HT1080 (cell line): ENCODE data around the gene RAB28. TPM values are rescaled to one million over a fixed set of nuclear protein-coding genes. Genes with fewer than 3 reads are reported as not detected.

Experiments used
- DNase-seq: peaks from one replicate; pipeline ENCODE4 v3.0.0-alpha.2; 2015; ENCODE audit warnings: low read depth
- total RNA-seq: library from RNA; depleted of rRNA; stranded (reverse); fragments of >200 nt; shearing (Covaris generic); gene quantifications from 2 replicates; pipeline ENCODE4 v1.2.3, GENCODE V29; 2014

The RAB28 gene
- total RNA-seq, 1 experiment from 2014 or later, result 11.6 TPM

DNA sequence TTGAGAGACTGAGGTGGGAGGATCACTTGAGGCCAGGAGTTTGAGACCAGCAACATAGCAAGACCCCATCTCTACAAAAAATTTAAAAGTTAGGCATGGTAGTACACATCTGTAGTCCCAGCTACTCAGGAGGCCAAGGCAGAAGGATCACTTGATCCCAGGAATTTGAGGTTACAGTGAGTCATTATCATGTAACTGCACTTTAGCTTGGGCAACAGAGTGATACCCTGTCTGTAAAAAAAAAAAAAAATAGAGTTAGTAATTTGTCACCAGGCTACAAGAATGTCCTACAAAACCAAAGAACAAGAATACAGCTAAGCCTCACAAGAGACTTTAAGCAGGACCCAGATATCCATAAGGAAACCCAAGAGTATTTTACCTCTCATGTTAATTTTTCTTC, 27.0 kb upstream of the RAB28 start:
- DNase-seq, result peak; percentile 67

DNA sequence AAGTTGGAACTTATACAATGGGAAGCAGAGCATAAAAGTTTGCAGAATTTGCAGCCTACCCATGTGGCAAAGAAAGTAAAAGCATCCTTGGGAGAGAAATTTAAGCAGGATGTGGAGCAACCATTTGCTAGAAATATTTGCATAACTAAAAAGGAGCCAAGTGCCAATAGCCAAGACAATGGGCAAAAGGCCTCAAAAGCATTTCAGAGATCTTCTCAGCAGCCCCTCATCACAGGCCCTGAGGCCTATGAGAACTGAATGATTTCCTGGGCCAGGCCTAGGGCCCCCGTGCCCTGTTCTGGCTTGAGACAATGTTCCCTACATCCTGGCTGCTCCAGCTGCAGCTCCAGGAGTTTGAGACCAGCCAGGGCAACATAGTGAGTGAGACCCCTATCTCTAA, 25.3 kb upstream of the RAB28 start:
- no peak for DNase-seq

GRCh38 chr4:13504374-13504773, 20.2 kb upstream of the RAB28 start:
- no peak for DNase-seq

- DNase-seq, result no peak
Observed at GRCh38 chr4:13498469-13498868, 14.3 kb upstream of the RAB28 start.

DNA sequence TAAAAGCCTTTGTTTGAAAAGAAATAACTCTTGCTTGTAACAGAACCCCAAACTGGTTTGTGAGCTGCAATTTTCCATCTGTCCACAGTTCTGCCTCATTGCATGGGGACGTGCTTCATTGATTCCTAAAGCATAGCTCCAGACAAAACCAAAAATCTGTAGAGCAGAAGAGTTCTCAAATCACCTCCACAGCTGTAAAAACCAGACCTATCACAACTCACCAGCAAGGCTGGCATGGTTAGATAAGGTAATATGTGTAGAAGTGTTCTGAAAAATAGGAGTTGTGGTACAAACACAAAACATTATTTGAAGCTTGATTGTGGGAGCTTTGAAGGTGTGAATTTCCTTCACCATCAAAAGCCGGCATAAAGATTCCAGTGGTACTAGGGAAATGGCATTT, 12.5 kb upstream of the RAB28 start:
- DNase-seq, result no peak

GRCh38 chr4:13495753-13496152, 11.6 kb upstream of the RAB28 start:
- DNase-seq, result no peak

DNA sequence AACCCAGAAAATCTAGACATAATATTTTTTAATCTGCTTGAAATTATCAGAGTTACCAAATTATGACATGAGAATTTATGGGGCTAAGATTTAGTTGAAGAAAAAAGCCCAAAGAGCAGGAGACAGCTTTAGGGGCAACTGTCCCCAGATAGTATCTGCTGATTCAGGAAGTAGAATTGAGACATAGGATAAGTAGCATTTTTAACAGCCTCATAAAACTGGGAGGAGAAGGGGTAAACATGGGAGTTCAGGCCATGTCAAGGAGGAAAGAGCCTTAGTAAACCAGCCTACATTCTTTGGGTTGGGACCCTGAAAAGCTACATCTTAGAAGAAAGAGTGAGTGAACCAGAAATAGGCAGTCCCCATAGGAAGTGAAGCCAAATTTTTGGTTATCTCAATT, 9.7 kb upstream of the RAB28 start:
- no peak for DNase-seq

DNA sequence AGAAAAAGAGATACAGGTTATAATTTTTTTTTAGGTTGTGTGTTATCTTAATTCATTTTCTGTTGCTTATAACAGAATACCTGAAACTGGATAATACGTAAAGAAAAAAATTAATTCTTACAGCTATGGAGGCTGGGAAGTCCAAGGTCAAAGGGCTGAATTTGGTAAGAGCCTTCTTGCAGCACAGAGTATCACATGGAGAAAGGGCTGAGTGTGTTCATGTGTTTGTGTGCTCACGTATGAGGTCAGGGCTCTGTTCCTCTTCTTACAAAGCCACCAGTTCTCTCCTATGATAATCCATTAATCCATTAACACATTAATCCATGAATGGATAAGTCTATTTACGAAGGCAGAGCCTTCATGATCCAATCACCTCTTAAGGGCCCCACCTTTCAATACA, 8.6 kb upstream of the RAB28 start:
- DNase-seq, result no peak

DNA sequence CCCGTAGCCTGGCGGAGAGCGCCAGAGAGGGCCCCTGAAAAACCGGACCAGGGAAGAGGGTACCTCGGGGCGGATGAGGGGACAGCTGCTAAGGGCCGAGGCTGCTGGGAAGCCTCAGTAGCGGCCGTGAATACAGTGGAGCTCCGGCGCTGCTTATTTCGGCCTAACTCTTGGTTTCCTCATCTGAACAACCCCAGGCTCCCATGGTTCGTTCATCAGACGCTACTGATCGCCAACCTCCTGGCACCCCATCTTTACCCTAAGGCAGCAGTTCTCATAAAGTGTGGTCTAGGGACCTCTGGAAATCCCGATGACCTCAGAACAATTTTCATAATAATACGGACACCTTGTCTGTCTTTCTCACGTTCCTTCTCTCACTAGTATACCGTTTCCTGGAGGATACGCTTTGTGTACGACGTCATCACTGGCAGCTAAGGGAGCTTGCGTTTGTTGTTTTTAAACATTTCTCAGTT, 645 bp upstream of the RAB28 start:
- no peak for DNase-seq

GRCh38 chr4:13483768-13484121, 395 bp downstream of the RAB28 start:
- peak; percentile 68 for DNase-seq

DNA sequence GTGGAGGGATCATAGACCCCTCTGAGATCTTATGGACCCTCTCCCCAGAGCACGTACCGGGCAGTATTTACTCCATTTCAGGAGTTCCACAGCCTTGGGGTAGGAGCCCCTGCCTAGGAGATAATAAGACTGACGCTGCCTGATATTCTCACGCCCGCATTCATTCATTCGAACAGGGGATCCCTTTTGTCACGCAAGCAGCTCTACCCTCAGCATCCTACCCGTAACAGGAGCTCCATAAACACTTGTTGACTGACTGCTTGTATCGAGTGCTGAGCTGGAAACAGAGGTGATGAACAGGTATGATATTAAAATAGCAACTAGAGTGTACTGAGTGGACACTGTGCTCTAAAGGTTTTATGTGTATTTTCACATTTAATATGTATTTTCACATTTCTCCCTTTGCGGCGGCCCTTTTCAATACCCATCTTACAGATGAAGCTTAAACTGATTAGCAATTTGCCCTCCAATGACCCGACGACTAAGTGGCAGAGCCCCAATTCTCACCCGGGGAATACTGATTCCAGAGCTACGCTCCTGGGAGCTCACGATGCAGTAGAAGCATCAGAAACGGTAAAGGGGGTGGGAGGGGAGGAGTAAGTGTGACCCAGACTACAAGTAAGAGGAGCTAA, 888 bp downstream of the RAB28 start:
- DNase-seq, result peak; percentile 18

GRCh38 chr4:13481569-13481968, 2.6 kb downstream of the RAB28 start:
- DNase-seq, result peak; percentile 31

- DNase-seq, result no peak
Observed at GRCh38 chr4:13478707-13479106, 5.4 kb downstream of the RAB28 start.

GRCh38 chr4:13478131-13478530, 6.0 kb downstream of the RAB28 start:
- no peak for DNase-seq

DNA sequence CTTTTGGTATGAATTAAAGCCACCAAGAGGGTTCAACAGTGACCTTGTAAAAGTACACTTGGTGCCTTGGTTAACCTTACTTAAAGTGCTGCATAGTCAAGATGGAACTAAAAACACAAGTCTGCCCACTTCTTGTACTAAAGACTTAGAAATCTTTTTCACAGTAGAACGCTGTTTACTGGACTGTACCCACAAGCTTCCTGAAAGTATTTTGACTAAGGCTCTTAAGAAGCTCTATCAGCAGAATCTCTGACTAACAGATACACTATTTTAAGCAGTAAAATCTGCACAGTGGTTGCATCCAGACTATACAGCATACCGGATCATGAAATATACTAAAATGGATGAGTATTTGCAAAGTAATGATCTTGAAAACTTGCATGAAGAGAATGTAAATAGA, 7.2 kb downstream of the RAB28 start:
- DNase-seq, result peak; percentile 12

DNA sequence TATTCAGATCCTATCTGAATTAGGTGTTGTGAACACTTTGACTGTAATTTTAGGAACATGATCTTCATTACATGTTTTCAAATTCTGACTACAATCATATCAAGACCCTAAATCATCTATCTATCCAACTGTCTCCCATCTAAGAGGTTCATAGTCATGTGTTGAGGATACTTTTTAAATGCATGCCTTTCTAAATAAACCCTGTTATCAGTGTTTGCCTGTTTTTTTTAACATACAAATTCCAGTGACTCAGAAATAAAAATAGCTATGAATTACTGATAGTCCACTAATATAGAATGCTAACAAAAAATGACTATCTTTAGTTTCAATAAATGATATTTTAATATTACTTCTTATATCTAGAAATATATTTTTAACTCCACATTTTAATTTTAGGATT, 8.0 kb downstream of the RAB28 start:
- DNase-seq, result no peak

GRCh38 chr4:13471400-13471799, 12.7 kb downstream of the RAB28 start:
- no peak for DNase-seq

DNA sequence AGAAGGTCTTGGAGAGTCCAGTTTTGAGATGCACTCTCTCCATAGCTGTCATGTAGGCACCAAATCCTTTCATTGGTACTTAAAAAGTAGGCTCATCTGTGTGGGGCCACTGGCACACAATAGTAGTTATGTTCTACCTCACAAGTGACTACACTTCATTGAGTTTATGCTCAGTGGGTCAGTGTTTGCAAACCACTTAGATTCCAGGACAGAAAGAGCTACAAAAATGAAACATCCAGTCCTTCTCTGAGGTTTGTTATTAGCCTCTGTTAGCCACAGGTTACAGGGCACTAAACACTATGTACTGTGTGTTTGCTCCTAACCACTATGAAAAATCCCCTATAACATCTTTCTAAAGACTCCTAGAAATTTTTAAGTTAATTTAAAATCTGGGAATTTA, 13.8 kb downstream of the RAB28 start:
- no peak for DNase-seq

DNA sequence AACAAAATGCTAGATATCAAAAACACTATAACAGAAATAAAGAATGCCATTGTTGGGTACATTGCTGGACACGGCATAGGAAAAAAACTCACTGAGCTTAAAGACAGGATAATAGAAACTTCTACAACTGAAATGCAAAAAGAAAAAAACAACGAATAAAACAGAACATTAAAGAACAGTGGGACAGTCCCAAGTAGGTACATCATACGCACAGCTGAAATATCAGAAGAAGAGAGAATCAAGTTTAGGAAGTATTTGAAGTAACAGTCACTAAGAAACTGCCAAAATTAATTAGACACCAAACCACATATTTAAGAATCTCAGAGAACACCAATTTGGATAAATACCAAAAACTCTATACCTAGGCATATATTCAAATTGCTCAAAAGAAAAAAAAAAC, 19.2 kb downstream of the RAB28 start:
- DNase-seq, result no peak

GRCh38 chr4:13464543-13464942, 19.6 kb downstream of the RAB28 start:
- DNase-seq, result no peak

- DNase-seq, result no peak
Observed at GRCh38 chr4:13461191-13461905, 22.8 kb downstream of the RAB28 start.

DNA sequence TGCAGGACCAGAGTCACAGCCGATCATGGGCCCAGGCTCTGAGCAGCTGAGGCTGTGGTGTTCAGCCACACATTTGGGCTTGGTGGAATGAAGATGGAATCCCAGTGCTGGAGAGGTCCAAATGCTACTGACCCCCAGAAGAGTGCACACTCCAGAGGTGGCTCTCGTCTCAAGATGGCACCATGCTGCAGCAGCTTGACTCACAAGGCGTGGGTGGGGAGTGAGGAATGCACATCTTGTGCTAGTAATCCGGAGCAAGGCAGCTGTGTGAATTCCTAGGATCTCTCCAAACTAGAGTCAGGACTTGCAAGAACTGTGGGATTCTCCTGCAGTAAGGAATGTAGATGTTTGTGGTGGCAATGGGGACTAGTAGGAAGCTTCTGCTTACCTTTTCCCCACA, 28.7 kb downstream of the RAB28 start:
- DNase-seq, result no peak

GRCh38 chr4:13454786-13455185, 29.4 kb downstream of the RAB28 start:
- DNase-seq, result no peak
